Gastroesophageal sphincter (tissue), 4 donors: ENCODE measurements around the gene RPL3. TPM values are rescaled to one million over a fixed set of nuclear protein-coding genes. Genes with fewer than 3 reads are reported as not detected.

Experiments used
- ATAC-seq: fragments of 150-250 bp; one replicate; pipeline ENCODE4 v1.9.1; 2016; ENCODE audit warnings: mild to moderate bottlenecking, moderate library complexity
- H3K27ac ChIP-seq, 4 donors: fragments of 200-600 bp; sonication (generic) in 3 of 4; 1 replicate in 3 of 4; 2 replicates in 1 of 4; pipeline ENCODE4 v1.5.1; 2016 to 2019
- H3K27me3 ChIP-seq: fragments of 200-600 bp; sonication (generic); one replicate; pipeline ENCODE4 v1.5.1; 2019
- H3K36me3 ChIP-seq, 2 donors: fragments of 200-600 bp; sonication (generic); one replicate each; pipeline ENCODE4 v1.5.1; 2019; ENCODE audit warnings: control low read depth in 1 of 2
- H3K4me1 ChIP-seq, 3 donors: fragments of 200-600 bp; sonication (generic); 1 replicate in 2 of 3; 2 replicates in 1 of 3; pipeline ENCODE4 v1.5.1; 2016 to 2019; ENCODE audit warnings: control low read depth in 2 of 3
- H3K4me3 ChIP-seq, 2 donors: fragments of 200-600 bp; sonication (generic); one replicate each; pipeline ENCODE4 v1.5.1; 2019; ENCODE audit warnings: mild to moderate bottlenecking in 1 of 2, moderate library complexity in 1 of 2
- H3K9me3 ChIP-seq, 3 donors: fragments of 200-600 bp; sonication (generic); one replicate each; pipeline ENCODE4 v1.5.1; 2017 to 2019; ENCODE audit warnings: control low read depth in 2 of 3
- EP300 ChIP-seq: sonication (generic); formaldehyde crosslinking; IDR thresholded peaks from one replicate; pipeline ENCODE4 v1.6.1; 2017; ENCODE audit warnings: antibody characterized with exemption, mild to moderate bottlenecking
- POLR2A ChIP-seq, 2 donors: fragments of 450-650 bp; IDR thresholded peaks; one replicate each; pipeline ENCODE4 v1.6.1; 2017; ENCODE audit warnings: antibody characterized with exemption in 2 of 2, mild to moderate bottlenecking in 2 of 2, moderate library complexity in 1 of 2
- POLR2AphosphoS5 ChIP-seq: sonication (generic); formaldehyde crosslinking; IDR thresholded peaks from one replicate; pipeline ENCODE4 v1.6.1; 2017; ENCODE audit warnings: antibody characterized with exemption
- WGBS, 2 donors: methylation state at CpG; one replicate each; pipeline ENCODE4 v1.1.5; 2018; ENCODE audit warnings: low coverage in 1 of 2; 5-methylcytosine and 5-hydroxymethylcytosine counted together
- total RNA-seq, 4 donors: library from RNA; depleted of rRNA; stranded (reverse); fragments of >200 nt; gene quantifications; one replicate each; pipeline ENCODE4 v1.1.0, GENCODE V29; 2016
- TF ChIP-seq, protein P1 (sequence below), 4 experiments: fragments of 200-600 bp in 2 of 4; fragments of 450-650 bp in 2 of 4; sonication (generic) in 1 of 4; IDR thresholded peaks; one replicate each; pipeline ENCODE4 v1.5.1; 2017 to 2019; ENCODE audit warnings: antibody characterized with exemption in 4 of 4, mild to moderate bottlenecking in 2 of 4, moderate library complexity in 2 of 4

The RPL3 gene
- total RNA-seq, 4 donors from 2014 or later = 1,539 to 2,425 (median 1,793) TPM

- TF ChIP-seq, protein P1, sequence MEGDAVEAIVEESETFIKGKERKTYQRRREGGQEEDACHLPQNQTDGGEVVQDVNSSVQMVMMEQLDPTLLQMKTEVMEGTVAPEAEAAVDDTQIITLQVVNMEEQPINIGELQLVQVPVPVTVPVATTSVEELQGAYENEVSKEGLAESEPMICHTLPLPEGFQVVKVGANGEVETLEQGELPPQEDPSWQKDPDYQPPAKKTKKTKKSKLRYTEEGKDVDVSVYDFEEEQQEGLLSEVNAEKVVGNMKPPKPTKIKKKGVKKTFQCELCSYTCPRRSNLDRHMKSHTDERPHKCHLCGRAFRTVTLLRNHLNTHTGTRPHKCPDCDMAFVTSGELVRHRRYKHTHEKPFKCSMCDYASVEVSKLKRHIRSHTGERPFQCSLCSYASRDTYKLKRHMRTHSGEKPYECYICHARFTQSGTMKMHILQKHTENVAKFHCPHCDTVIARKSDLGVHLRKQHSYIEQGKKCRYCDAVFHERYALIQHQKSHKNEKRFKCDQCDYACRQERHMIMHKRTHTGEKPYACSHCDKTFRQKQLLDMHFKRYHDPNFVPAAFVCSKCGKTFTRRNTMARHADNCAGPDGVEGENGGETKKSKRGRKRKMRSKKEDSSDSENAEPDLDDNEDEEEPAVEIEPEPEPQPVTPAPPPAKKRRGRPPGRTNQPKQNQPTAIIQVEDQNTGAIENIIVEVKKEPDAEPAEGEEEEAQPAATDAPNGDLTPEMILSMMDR (IDR thresholded peaks at IDR 0.05) = no peak
- TF ChIP-seq POLR2A (IDR thresholded peaks at IDR 0.05) (no peak), POLR2AphosphoS5 (no peak), EP300 (no peak)
- Histone ChIP-seq H3K27ac (peak overlapping the region in 2 of 4 donors; percentile 70 to 80), H3K36me3 (no peaks in the 10 kb centered on the region), H3K4me1 (peaks cover 0 to 33% (median 23%) of the 10 kb centered on the region in 3 donors), H3K9me3 (peaks cover 0 to 2% (median 0%) of the 10 kb centered on the region in 3 donors), H3K27me3 (no peaks in the 10 kb centered on the region), H3K4me3 (no peak overlapping the region)
- 87 to 91% methylated on average over 6 to 9 of the region's 16 CpGs for WGBS, 2 donors
- ATAC-seq = no peak
Measured at GRCh38 chr22:39289975-39290720, 29.3 kb downstream of the RPL3 start.

DNA sequence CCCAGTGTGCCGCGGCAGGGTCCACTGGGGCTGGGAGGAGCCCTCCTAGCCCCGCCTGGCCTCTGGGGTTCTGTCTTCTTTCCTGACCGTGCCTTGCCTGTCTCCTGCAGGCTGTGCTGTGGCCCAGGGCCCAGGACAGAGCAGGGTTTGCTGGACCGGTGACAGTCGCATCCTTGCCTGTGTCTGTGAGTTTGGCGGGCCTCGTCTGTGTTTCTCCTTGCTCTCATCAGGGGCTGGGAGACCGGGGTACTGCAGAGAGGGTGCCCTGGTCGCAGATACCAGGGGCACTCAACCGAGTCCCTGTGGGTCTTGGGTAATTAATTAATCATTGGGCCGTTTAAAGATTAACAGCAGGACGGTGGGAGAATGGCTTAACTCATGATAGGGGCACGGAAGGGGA lies 29.9 kb downstream of the RPL3 start:
- no peak for TF ChIP-seq POLR2A (IDR thresholded peaks at IDR 0.05)
- no peak for TF ChIP-seq EP300
- no peak for TF ChIP-seq POLR2AphosphoS5
- TF ChIP-seq, protein P1 (IDR thresholded peaks at IDR 0.05) = no peak
- ATAC-seq = no peak
- H3K4me3 ChIP-seq = no peak overlapping the region
- H3K27me3 ChIP-seq = no peaks in the 10 kb centered on the region
- peak overlapping the region in 1 of 4 donors; percentile 80 for H3K27ac ChIP-seq
- H3K36me3 ChIP-seq = no peaks in the 10 kb centered on the region
- peaks cover 0 to 8% (median 0%) of the 10 kb centered on the region in 3 donors for H3K9me3 ChIP-seq
- WGBS, 2 donors = no CpG with 5 or more reads among the region's 14 CpGs
- peaks cover 0 to 33% (median 23%) of the 10 kb centered on the region in 3 donors for H3K4me1 ChIP-seq

GRCh38 chr22:39288135-39288898 lies 31.1 kb downstream of the RPL3 start:
- H3K27ac ChIP-seq = no peak overlapping the region
- H3K9me3 ChIP-seq = peaks cover 0 to 8% (median 0%) of the 10 kb centered on the region in 3 donors
- no peak for TF ChIP-seq POLR2A (IDR thresholded peaks at IDR 0.05)
- TF ChIP-seq EP300 = no peak
- TF ChIP-seq, protein P1 (IDR thresholded peaks at IDR 0.05) = no peak
- no peak for TF ChIP-seq POLR2AphosphoS5
- H3K27me3 ChIP-seq = no peaks in the 10 kb centered on the region
- no peaks in the 10 kb centered on the region for H3K36me3 ChIP-seq
- peaks cover 0 to 42% (median 27%) of the 10 kb centered on the region in 3 donors for H3K4me1 ChIP-seq
- no peak for ATAC-seq
- no peak overlapping the region for H3K4me3 ChIP-seq
- 96 to 100% methylated on average over 2 to 5 of the region's 13 CpGs for WGBS, 2 donors

GRCh38 chr22:39287076-39287725 lies 32.2 kb downstream of the RPL3 start:
- Histone ChIP-seq H3K27me3 (no peaks in the 10 kb centered on the region), H3K4me3 (no peak overlapping the region), H3K9me3 (peaks cover 0 to 8% (median 0%) of the 10 kb centered on the region in 3 donors), H3K36me3 (no peaks in the 10 kb centered on the region), H3K4me1 (peaks cover 0 to 44% (median 25%) of the 10 kb centered on the region in 3 donors), H3K27ac (peak overlapping the region in 1 of 4 donors; percentile 35)
- 53 to 63% methylated on average over 2 to 6 of the region's 8 CpGs for WGBS, 2 donors
- TF ChIP-seq POLR2AphosphoS5 (no peak), EP300 (no peak), POLR2A (IDR thresholded peaks at IDR 0.05) (no peak)
- TF ChIP-seq, protein P1 (IDR thresholded peaks at IDR 0.05) = no peak
- ATAC-seq = peak; percentile 7
